Measurements from ENCODE around the gene RTN1. TPM values are rescaled to one million over a fixed set of nuclear protein-coding genes. Genes with fewer than 3 reads are reported as not detected.

Gene RTN1
- total and polyA plus RNA-seq, 7 donors = 1.2 to 25.7 (median 8.0) TPM

DNA sequence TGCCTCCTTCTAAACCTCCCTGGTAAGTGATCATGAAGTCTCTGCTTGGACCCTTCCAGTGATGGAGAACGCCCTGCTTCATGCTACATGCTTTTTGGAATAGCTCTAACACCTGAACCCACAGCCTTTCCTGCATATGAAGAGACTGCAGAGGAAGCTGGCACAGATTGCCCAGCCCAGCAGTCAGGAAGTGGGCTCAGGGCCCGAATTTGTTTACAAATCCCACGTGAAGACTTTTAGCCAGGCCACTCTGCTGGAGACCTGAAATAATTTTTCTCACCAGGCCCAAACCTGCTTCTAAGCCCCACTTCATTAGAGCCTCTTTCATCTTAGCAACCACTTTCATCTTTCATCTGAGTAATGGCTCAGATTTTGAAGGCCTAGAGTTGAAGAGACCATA lies 22.9 kb downstream of the RTN1 start:
- DNase-seq = no peak
- H3K4me1 ChIP-seq = no peaks in the 10 kb centered on the region
- H3K36me3 ChIP-seq = no peaks in the 10 kb centered on the region
- no peaks in the 10 kb centered on the region for H3K27me3 ChIP-seq
- no peak overlapping the region for H3K4me3 ChIP-seq
- no peak overlapping the region for H3K27ac ChIP-seq
- no peak for TF ChIP-seq POLR2A (IDR thresholded peaks at IDR 0.05)
- TF ChIP-seq POLR2AphosphoS5 (IDR thresholded peaks at IDR 0.05) = no peak
- TF ChIP-seq EP300 (IDR thresholded peaks at IDR 0.05) = no peak
- TF ChIP-seq, protein P1, sequence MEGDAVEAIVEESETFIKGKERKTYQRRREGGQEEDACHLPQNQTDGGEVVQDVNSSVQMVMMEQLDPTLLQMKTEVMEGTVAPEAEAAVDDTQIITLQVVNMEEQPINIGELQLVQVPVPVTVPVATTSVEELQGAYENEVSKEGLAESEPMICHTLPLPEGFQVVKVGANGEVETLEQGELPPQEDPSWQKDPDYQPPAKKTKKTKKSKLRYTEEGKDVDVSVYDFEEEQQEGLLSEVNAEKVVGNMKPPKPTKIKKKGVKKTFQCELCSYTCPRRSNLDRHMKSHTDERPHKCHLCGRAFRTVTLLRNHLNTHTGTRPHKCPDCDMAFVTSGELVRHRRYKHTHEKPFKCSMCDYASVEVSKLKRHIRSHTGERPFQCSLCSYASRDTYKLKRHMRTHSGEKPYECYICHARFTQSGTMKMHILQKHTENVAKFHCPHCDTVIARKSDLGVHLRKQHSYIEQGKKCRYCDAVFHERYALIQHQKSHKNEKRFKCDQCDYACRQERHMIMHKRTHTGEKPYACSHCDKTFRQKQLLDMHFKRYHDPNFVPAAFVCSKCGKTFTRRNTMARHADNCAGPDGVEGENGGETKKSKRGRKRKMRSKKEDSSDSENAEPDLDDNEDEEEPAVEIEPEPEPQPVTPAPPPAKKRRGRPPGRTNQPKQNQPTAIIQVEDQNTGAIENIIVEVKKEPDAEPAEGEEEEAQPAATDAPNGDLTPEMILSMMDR (IDR thresholded peaks at IDR 0.05) = no peak
- no peaks in the 10 kb centered on the region for H3K9me3 ChIP-seq
- intact Hi-C loops (cut with DNase I) = no loop called here
- 44% methylated on average over 3 of the region's 3 CpGs for WGBS, 2 donors

DNA sequence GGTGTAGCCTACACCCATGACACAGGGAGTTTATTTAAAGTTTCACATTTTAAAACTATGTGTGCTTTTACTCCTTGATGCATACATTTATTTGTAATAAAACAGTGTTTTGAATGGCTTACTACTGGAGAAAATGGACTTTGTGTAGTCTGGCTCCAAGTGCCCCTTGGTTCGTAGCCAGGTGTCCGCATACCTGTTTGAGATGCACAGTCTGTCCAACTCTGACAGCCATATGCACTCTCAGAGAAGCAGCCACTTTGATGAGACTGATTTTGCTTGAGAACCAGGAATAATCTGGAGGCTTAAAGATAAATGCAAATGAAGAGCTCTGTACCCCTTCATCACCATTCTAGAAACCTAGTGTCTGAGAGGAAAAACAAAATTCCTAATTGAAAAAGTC lies 24.0 kb downstream of the RTN1 start:
- intact Hi-C loops (cut with DNase I) = no loop called here
- no peaks in the 10 kb centered on the region for H3K36me3 ChIP-seq
- no peaks in the 10 kb centered on the region for H3K9me3 ChIP-seq
- DNase-seq = no peak
- WGBS, 2 donors = 89 to 91% methylated on average over 2 of the region's 2 CpGs
- no peak overlapping the region for H3K27ac ChIP-seq
- H3K4me1 ChIP-seq = no peaks in the 10 kb centered on the region
- H3K27me3 ChIP-seq = no peaks in the 10 kb centered on the region
- no peak overlapping the region for H3K4me3 ChIP-seq
- TF ChIP-seq EP300 (IDR thresholded peaks at IDR 0.05) (no peak), POLR2AphosphoS5 (IDR thresholded peaks at IDR 0.05) (no peak), POLR2A (IDR thresholded peaks at IDR 0.05) (no peak)
- TF ChIP-seq, protein P1 (IDR thresholded peaks at IDR 0.05) = no peak

GRCh38 chr14:59845245-59845644 lies 25.3 kb downstream of the RTN1 start:
- no peak for TF ChIP-seq EP300 (IDR thresholded peaks at IDR 0.05)
- TF ChIP-seq, protein P1 (IDR thresholded peaks at IDR 0.05) = no peak
- TF ChIP-seq POLR2A (IDR thresholded peaks at IDR 0.05) = no peak
- TF ChIP-seq POLR2AphosphoS5 (IDR thresholded peaks at IDR 0.05) = no peak
- Histone ChIP-seq H3K27me3 (no peaks in the 10 kb centered on the region), H3K4me1 (no peaks in the 10 kb centered on the region), H3K9me3 (no peaks in the 10 kb centered on the region), H3K4me3 (no peak overlapping the region), H3K36me3 (no peaks in the 10 kb centered on the region), H3K27ac (no peak overlapping the region)
- no peak for DNase-seq
- WGBS, 2 donors = 75 to 92% methylated on average over 3 of the region's 3 CpGs
- intact Hi-C loops (cut with DNase I) = no loop called here

DNA sequence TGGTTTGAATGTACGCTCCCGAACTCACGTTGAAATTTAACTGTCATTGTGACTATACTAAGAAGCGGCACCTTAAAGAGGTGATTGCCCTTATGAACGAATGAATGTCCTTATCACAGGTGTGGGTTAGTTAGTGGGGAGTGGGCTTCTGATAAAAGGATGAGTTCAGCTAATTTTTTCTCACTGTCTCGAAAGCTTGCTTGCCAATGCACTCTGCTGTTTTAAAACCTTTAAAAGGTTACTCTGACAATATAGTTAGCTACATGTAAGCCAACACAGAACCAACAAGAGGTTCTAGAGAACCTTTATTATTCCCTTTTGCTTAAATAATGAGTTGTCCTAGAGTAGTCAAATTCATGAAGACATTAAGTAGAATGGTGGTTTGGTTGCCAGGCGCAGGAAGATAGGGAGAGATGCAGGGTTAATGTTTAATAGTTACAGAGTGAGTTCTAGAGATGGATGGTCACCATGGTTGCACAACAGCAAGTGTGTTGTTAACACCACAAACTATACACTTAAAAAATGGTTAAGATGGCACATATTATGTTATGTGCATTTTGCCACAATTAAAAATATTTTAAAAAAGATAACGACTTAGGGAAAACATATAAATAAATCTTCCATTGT lies 26.3 kb downstream of the RTN1 start:
- Histone ChIP-seq H3K27me3 (no peaks in the 10 kb centered on the region), H3K27ac (no peak overlapping the region), H3K4me1 (no peaks in the 10 kb centered on the region), H3K9me3 (no peaks in the 10 kb centered on the region), H3K4me3 (no peak overlapping the region), H3K36me3 (no peaks in the 10 kb centered on the region)
- TF ChIP-seq EP300 (IDR thresholded peaks at IDR 0.05) (no peak), POLR2A (IDR thresholded peaks at IDR 0.05) (no peak), POLR2AphosphoS5 (IDR thresholded peaks at IDR 0.05) (no peak)
- TF ChIP-seq, protein P1 (IDR thresholded peaks at IDR 0.05) = no peak
- 85 to 89% methylated on average over 8 of the region's 8 CpGs for WGBS, 2 donors
- intact Hi-C loops (cut with DNase I) = no loop called here
- DNase-seq = no peak

GRCh38 chr14:59836116-59836515 lies 34.5 kb downstream of the RTN1 start:
- Histone ChIP-seq H3K27ac (no peak overlapping the region), H3K36me3 (no peaks in the 10 kb centered on the region), H3K9me3 (no peaks in the 10 kb centered on the region), H3K27me3 (no peaks in the 10 kb centered on the region), H3K4me1 (no peaks in the 10 kb centered on the region), H3K4me3 (no peak overlapping the region)
- intact Hi-C loops (cut with DNase I) = no loop called here
- TF ChIP-seq POLR2A (IDR thresholded peaks at IDR 0.05) (no peak), POLR2AphosphoS5 (IDR thresholded peaks at IDR 0.05) (no peak), EP300 (IDR thresholded peaks at IDR 0.05) (no peak)
- TF ChIP-seq, protein P1 (IDR thresholded peaks at IDR 0.05) = no peak
- 83 to 86% methylated on average over 3 of the region's 3 CpGs for WGBS, 2 donors
- DNase-seq = no peak

Measured in sigmoid colon (tissue), 7 donors.